Tibial nerve (tissue), 3 donors: ENCODE measurements around the gene TNKS2.

ENCODE experiments used
- CTCF ChIP-seq, 5 experiments: fragments of 200-600 bp in 3 of 5; fragments of 450-650 bp in 2 of 5; sonication (generic) in 3 of 5; IDR thresholded peaks; one replicate each; pipeline ENCODE4 v1.5.1; 2016 to 2019; ENCODE audit warnings: antibody characterized with exemption in 5 of 5, mild to moderate bottlenecking in 3 of 5, moderate library complexity in 2 of 5
- POLR2A ChIP-seq, 2 donors: fragments of 450-650 bp; IDR thresholded peaks; one replicate each; pipeline ENCODE4 v1.6.1; 2017; ENCODE audit warnings: antibody characterized with exemption in 2 of 2, mild to moderate bottlenecking in 2 of 2, moderate library complexity in 2 of 2

- TF ChIP-seq CTCF (IDR thresholded peaks at IDR 0.05) (no peak), POLR2A (IDR thresholded peaks at IDR 0.05) (no peak)
Observed at GRCh38 chr10:91838199-91838598, 40.0 kb downstream of the TNKS2 start.
